Lung (tissue), 12 donors: ENCODE data around the gene DNAH10. TPM values are rescaled to one million over a fixed set of nuclear protein-coding genes. Genes with fewer than 3 reads are reported as not detected.

Experiments
- ATAC-seq: fragments of 200-7000 bp; cut with Tn5 transposase; one replicate; pipeline ENCODE4 v1.9.1; 2020; ENCODE audit warnings: moderate number of reproducible peaks; ENCODE audit not compliant: insufficient read depth, low FRiP score
- DNase-seq, 3 donors: peaks; one replicate each; pipeline ENCODE4 v3.0.0-alpha.2; 2013 to 2017
- H3K27ac ChIP-seq, 2 donors: one replicate each; pipeline ENCODE4 v1.5.1; 2013; ENCODE audit warnings: mild to moderate bottlenecking in 2 of 2, moderate library complexity in 2 of 2, control low read depth in 1 of 2, inconsistent platforms in 1 of 2, low read depth in 1 of 2, low read length in 1 of 2
- H3K27me3 ChIP-seq, 3 donors: one replicate each; pipeline ENCODE4 v1.5.1; 2013; ENCODE audit warnings: low read length in 2 of 3; ENCODE audit not compliant: control insufficient read depth in 3 of 3, insufficient read depth in 3 of 3
- H3K36me3 ChIP-seq, 4 donors: one replicate each; pipeline ENCODE4 v1.5.1; 2013; ENCODE audit warnings: low read length in 4 of 4, mild to moderate bottlenecking in 1 of 4, moderate library complexity in 1 of 4; ENCODE audit not compliant: control insufficient read depth in 4 of 4, insufficient read depth in 4 of 4
- H3K4me1 ChIP-seq, 5 donors: one replicate each; pipeline ENCODE4 v1.5.1; 2013; ENCODE audit warnings: low read length in 5 of 5, mild to moderate bottlenecking in 2 of 5, moderate library complexity in 1 of 5; ENCODE audit not compliant: control insufficient read depth in 5 of 5, insufficient read depth in 5 of 5
- H3K4me3 ChIP-seq: one replicate; pipeline ENCODE4 v1.5.1; 2013; ENCODE audit warnings: mild to moderate bottlenecking, control low read depth, moderate library complexity
- H3K9ac ChIP-seq, 2 donors: one replicate each; pipeline ENCODE4 v1.5.1; 2013; ENCODE audit warnings: low read length in 2 of 2, control low read depth in 1 of 2; ENCODE audit not compliant: insufficient read depth in 1 of 2
- H3K9me3 ChIP-seq, 4 donors: one replicate each; pipeline ENCODE4 v1.5.1; 2013; ENCODE audit warnings: low read length in 3 of 4, mild to moderate bottlenecking in 1 of 4, moderate library complexity in 1 of 4; ENCODE audit not compliant: control insufficient read depth in 4 of 4, insufficient read depth in 3 of 4
- WGBS, 2 donors: extraction: QIAGEN DNeasy Blood & Tissue Kit; methylation state at CpG; one replicate each; pipeline ENCODE4 v1.1.7; 2013; 5-methylcytosine and 5-hydroxymethylcytosine counted together
- polyA plus RNA-seq, 2 donors: library from polyadenylated mRNA; stranded (reverse); fragments of 200-250 nt; gene quantifications; one replicate each; pipeline ENCODE4 v1.2.1, GENCODE V29; 2013
- total RNA-seq, 2 donors: library from RNA; depleted of rRNA in 1 of 2; stranded (reverse); fragments of >200 nt in 1 of 2; gene quantifications; one replicate each; pipeline ENCODE4 v1.2.1, GENCODE V29; 2014 to 2021
- TF ChIP-seq, protein P1 (sequence below): IDR thresholded peaks from 2 replicates; pipeline ENCODE4 v1.5.1; 2012; ENCODE audit warnings: mild to moderate bottlenecking; ENCODE audit errors: control extremely low read depth, extremely low read depth
- donor health status: control.
- donor health status: control.
- donor health status: Bipolar disorder and iron deficiency.
- donor health status: healthy.
- donor health status: DM: yes; HTN: yes; CAD: no.

The DNAH10 gene
- total and polyA plus RNA-seq, 4 donors, result 2.0 to 21.7 (median 9.1) TPM

DNA sequence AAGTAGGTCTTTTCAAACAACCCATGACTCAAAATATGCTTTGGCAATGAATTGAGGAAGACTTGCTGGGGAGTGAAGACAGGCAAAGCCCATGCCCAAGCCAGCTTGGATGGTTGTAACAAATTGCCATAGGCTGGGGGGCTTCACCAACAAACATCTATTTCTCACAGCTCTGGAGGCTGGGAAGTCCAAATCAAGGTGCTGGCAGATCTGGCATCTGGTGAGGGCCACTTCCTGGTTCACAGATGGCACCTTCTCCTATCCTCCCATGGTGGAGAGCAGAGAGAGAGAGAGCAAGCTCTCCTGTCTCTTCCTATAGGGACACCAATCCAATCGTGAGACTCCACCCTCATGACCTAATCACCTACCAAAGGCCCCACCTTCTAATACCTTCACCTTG, 11.3 kb downstream of the DNAH10 start:
- Histone ChIP-seq H3K36me3 (no peaks in the 10 kb centered on the region), H3K4me1 (no peaks in the 10 kb centered on the region), H3K27ac (no peak overlapping the region), H3K27me3 (no peaks in the 10 kb centered on the region), H3K4me3 (no peak overlapping the region), H3K9ac (no peak overlapping the region), H3K9me3 (peaks cover 0 to 5% (median 0%) of the 10 kb centered on the region in 4 donors)
- TF ChIP-seq, protein P1, sequence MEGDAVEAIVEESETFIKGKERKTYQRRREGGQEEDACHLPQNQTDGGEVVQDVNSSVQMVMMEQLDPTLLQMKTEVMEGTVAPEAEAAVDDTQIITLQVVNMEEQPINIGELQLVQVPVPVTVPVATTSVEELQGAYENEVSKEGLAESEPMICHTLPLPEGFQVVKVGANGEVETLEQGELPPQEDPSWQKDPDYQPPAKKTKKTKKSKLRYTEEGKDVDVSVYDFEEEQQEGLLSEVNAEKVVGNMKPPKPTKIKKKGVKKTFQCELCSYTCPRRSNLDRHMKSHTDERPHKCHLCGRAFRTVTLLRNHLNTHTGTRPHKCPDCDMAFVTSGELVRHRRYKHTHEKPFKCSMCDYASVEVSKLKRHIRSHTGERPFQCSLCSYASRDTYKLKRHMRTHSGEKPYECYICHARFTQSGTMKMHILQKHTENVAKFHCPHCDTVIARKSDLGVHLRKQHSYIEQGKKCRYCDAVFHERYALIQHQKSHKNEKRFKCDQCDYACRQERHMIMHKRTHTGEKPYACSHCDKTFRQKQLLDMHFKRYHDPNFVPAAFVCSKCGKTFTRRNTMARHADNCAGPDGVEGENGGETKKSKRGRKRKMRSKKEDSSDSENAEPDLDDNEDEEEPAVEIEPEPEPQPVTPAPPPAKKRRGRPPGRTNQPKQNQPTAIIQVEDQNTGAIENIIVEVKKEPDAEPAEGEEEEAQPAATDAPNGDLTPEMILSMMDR, result no peak
- WGBS, 2 donors, result 71 to 89% methylated on average over 1 of the region's 1 CpG
- no peak for ATAC-seq
- no peak for DNase-seq

DNA sequence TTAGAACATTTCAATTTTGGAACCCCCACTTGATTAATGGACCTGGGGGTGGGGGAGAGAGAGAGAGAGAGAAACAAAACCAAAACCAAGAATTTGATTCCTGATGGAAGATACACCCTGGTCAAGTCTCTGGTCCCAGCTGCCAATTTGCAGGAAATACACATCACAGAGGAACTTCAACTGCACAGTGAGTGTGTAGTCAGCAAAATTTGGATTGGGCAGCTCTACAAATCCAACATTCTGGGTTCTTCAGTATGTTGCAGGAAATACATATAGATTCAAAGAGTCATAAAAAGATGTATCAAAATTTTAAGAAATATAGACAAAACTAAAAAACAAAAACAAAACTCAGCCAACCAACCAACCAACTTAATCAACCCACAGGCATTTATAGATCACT, 17.4 kb downstream of the DNAH10 start:
- TF ChIP-seq, protein P1, result no peak
- H3K27me3 ChIP-seq, result no peaks in the 10 kb centered on the region
- DNase-seq (no peak), ATAC-seq (no peak)
- H3K4me3 ChIP-seq, result no peak overlapping the region
- peaks cover 0 to 2% (median 0%) of the 10 kb centered on the region in 4 donors for H3K9me3 ChIP-seq
- no peaks in the 10 kb centered on the region for H3K4me1 ChIP-seq
- H3K36me3 ChIP-seq, result no peaks in the 10 kb centered on the region
- no peak overlapping the region for H3K27ac ChIP-seq
- H3K9ac ChIP-seq, result no peak overlapping the region

DNA sequence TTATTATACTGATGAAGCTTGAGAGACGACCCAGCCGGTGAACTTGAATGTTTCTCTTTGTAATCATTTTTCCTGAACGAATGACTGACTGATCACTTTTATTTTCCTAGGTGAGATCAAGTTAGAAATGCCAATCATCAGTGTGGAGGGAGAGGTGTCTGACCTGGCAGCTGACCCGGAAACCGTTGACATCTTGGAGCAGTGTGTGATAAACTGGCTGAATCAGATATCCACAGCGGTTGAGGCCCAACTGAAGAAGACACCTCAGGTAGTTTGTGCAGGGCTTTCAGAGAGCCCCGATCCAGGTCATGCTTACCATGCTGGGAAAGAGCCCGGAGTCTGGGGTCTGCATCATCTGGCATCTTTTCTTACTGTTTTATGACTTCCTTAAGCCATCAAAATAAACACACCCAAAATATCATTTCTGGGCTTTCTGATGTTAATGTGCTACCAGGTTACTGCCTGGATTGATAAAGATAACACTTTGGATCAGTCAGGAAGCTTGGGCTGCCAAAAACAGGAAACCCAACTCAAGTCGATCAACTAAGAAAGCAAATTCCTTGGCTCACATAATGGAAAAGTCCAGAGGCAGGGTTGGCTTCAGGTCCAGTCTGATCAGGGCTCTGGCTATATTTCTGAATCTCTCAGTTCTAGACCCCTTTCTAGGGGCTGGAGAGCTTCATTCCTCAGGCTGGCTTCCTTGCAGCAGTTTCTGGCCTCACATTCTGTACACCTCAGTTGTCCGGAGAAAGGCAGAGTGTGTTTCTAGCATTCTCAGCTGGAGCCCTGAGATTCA, 21.1 kb downstream of the DNAH10 start:
- TF ChIP-seq, protein P1, result no peak
- ATAC-seq (no peak), DNase-seq (no peak)
- H3K27ac ChIP-seq, result no peak overlapping the region
- no peaks in the 10 kb centered on the region for H3K4me1 ChIP-seq
- 81 to 82% methylated on average over 10 of the region's 10 CpGs for WGBS, 2 donors
- no peaks in the 10 kb centered on the region for H3K36me3 ChIP-seq
- no peaks in the 10 kb centered on the region for H3K27me3 ChIP-seq
- H3K9ac ChIP-seq, result no peak overlapping the region
- H3K4me3 ChIP-seq, result no peak overlapping the region
- no peaks in the 10 kb centered on the region for H3K9me3 ChIP-seq
